Kasumi-1 (cell line): ENCODE data around the gene TRIM66.

ENCODE experiments used
- DNase-seq, 2 experiments: peaks; one replicate each; lab custom pipeline; 2025; lab: John Stamatoyannopoulos, UW

TRIM66 gene

DNA sequence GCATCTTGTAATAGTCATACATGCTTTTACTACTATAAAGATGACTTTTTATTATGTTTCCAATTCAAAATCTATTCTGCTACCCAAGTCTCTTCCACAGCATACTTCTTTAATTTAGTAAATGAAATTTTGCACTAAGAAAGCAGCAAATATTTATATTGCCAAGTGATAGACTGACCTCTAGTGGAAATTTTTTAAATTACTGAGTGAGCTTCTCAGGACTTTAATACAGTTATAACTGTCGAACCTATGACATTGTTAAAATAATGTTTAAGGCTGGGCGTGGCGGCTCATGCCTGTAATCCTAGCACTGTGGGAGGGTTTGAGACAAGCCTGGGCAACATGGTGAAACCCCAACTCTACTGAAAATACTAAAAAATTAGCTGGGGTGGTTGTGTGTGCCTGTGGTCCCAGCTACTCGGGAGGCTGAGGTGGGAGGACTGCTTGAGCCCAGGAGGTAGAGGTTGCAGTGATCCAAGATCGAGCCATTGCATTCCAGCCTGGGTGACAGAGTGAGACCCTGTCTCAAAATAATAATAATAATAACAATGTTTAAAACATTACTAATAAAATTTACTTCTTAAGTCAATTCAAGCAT is 115.8 kb downstream of the TRIM66 start:
- peak; percentile 75 to 77 for DNase-seq

DNA sequence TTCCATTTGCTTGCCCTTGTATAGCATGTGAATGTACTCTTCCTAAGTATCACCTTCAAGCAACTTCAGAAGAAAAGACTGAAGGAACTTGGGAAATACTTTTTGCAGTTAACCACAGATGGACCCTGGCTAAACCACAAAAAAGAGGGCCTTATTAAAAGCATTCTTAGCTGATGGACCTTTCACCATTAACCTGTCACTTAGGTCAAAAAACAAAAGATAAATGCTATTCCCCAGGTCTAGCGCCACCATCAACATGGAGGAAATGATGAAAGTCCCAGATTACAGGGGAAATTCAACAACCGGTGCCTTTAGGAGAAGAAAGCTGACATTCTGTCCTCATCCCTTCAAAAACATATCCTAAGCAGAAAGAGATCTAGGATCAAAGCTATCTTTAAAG is 117.9 kb downstream of the TRIM66 start:
- no peak for DNase-seq
